Stimulated activated CD8-positive, alpha-beta memory T cell treated with anti-CD3 and anti-CD28 coated beads, Interleukin-4, amount 100 ng/mL, for 24 hours (primary cell): ENCODE data around the gene NRL.
"Not testable (repeated sequence)": the region's sequence is repeated elsewhere in the genome, so short reads cannot be mapped to it uniquely, and the experiment has no call there.

ENCODE experiments used
- DNase-seq: peaks from one replicate; pipeline ENCODE4 v3.0.0-alpha.2; 2020; ENCODE audit warnings: low read depth

The NRL gene

DNA sequence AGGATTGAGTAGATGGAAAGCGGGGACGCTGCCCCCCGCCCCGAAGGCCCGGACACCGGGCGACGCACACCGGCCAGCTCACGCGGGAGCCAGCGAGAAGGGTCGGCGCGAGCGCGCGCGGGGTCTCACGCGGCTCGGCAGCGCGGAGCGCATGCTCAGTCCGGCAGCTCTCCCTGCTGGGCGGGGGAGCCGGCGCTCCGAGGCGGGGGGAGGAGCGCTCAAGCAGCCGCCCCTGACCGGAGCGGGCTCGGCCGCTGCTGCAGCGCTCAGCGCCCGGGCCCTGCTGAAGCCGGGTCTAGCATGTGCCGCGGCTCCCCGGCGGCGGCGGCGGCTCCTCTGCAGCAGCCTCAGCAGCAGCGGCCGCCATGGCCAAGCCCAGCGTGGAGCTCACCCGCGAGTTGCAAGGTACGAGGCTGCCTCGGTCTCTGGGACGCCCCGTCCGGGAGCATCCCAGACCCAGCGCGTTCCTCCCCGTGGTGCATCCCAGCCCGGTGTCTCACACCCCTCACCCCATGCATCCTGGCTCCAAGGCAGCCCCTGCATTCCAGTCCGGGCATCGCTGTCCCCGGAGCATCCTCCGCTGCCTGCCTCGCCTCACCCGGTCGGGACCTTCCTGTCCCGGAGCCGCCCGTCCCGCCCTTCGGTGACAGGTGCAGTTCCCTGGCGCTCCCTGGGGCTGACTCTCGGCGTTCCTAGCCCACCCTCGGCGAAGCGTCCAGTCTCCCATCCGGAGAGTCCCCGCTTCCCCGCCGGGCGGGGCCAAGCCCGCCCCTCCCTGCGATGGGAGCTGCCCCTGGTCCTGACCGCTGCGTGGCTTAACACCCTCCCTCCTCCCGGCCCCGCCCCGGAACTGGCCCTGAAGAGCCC is 62.7 kb downstream of the NRL start, which contains the start of gene CARMIL3:
Gene CARMIL3 (plus strand): TSS at position 221 of the 867 bp plus-strand sequence. CDS start 145 bp downstream, at position 366.
- DNase-seq, result peak; percentile 44

DNA sequence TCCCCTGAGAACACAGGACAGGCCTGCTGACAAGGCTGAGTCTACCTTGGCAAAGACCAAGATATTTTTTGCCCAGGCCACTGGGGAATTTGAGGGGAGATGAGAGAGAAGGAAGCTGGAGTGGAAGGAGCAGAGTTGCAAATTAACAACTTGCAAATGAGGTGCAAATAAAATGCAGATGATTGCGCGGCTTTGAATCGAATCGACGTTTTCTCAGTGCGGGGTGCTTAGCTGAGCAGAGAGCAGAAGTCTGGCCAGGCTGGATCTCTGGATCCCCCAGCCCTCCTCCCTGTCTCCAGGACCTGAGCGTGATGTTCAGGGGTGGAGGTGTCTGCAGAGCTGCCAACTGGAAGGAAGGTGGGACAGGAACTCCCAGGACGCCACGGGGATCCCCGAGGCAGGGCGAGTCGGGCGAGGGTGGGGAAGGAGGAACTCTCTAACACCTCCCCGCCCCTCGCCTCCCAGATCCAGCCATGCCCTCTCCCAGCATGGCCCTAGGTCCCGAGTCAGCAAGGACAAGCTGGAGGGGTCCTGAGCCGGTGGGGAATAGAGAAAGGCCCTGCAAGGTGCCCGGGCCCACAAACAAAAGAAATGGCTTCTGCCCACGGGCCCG is 63.5 kb downstream of the NRL start:
- no peak for DNase-seq

DNA sequence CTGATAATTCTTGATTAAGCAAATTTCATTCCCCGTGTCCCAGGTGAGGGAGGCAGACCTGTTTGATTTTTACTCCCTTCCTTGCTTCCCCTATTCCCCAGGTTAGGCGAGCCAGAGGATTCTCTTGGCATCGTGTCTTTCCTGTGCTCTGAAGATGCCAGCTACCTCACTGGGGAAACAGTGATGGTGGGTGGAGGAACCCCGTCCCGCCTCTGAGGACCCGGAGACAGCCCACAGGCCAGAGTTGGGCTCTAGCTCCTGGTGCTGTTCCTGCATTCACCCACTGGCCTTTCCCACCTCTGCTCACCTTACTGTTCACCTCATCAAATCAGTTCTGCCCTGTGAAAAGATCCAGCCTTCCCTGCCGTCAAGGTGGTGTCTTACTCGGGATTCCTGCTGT is 64.0 kb downstream of the NRL start:
- DNase-seq, result not testable (repeated sequence)

DNA sequence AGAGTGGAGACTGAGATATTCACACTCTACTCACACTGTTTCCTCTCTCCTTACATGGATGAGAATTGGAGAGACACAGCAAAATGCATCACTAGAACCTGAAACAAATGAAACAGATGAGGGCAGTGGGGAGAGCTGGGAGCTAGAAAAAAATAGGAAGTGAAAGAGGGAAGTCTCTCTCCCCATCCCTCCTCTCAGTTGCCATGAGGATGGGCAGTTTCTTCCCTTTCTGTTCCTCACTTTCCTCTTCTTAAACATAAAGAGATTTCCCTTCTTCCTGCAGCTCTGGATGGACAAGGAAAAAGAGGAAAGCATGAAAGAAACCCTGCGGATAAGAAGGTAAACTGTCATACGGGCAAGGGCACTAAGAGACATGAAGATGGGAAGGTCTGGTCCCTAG is 65.7 kb downstream of the NRL start:
- not testable (repeated sequence) for DNase-seq

DNA sequence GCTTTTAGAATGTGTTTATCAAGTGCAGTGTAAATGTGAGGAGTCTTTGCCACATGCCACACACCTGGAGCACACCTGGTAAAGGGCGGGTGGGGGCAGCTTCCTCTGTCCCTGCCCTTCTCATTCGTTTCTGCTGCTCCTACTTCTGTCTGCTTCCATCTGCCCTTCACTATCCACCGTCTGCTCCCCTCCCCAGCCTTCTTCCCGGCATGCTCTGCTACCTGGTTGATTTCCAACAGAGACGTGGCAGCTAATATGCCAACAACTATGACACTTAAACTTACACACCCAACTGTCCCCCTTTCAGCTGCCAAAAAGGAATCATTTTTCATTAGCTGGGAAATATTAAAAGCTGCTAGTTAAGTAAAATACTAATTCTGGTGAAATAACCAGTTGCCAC is 72.0 kb downstream of the NRL start:
- no peak for DNase-seq

DNA sequence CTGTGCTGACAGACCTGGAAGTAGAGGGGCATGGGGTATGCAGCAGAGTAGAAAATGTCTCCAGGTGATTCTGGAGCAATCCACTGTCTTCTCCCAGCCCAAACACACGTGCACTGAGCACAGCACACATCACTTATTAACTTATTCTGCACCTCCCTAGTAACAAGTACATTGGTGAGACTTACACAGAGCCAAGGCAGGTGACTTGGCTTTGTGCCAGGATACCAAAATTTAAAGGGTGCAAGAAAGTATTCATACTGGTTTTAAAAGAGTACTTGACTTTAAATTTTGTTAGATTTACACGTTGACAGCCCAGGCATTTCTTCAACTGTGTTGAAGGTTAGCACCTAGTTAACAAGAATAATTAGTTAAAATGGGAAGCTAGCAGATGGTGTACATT is 74.1 kb downstream of the NRL start:
- no peak for DNase-seq

DNA sequence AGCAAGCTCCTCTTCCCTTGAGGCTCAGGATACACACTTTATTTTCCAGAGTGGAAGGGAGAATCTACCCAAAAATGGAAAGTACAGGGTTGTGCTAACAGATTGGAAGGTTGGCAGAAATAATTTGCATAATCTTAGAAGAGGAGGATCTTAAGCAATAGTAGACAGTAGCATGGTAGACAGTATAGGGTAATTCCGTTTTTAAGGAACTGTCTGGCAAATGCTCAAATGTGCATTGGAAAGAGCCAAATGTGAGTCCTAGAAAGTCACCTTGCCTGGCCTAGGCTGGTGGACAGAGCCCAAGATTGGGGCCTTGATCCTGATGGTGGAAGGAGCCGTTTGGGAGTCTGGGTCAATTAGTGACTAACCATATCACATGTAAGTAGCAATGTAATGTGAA is 76.1 kb downstream of the NRL start:
- no peak for DNase-seq

DNA sequence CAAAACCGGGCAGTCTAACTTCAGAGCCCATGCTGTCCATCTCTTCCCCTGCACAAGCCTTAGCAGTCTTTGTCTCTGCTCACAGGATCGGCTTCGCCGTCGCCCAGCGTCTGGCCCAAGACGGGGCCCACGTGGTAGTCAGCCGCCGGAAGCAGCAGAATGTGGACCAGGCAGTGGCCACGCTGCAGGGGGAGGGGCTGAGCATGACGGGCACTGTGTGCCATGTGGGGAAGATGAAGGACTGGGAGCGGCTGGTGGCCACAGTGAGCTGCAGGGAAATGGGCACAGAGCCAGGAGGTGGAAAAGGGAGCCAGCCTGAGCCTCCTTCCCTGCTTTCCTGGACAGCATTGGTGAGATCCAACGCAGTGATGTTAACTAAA is 77.1 kb downstream of the NRL start:
- DNase-seq, result no peak

DNA sequence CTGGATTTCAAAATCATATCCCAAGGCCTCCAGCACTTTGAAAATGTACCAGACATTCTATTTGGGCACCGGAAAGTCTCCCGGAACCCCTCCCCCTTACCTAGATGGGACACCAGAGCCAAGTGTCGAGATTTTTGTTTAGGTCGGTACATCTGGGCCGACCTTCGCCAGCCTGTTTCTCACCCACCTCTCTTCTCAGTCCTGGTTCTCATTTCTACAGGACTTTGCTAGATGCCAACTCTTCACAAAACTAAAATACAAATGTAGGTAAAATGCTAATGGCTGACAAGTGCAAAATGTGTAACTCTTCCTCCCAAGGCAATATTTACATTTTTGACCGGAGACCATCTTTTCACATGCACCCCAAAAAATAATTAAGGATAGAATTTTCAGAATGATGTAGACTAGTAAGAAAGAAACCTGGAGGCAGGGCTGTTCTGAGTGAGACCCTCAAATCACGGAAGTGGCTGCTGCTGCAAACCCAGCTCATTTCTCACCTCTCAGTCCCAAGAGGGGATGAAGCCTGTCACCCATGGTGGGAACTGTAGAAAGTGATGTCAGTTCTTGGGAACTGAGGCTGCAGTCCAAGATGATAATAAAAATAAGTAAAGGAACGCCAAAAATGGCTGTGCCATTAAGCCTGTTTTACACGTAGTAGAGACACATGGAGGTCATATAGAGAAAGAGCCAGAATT is 77.6 kb downstream of the NRL start:
- not testable (repeated sequence) for DNase-seq

DNA sequence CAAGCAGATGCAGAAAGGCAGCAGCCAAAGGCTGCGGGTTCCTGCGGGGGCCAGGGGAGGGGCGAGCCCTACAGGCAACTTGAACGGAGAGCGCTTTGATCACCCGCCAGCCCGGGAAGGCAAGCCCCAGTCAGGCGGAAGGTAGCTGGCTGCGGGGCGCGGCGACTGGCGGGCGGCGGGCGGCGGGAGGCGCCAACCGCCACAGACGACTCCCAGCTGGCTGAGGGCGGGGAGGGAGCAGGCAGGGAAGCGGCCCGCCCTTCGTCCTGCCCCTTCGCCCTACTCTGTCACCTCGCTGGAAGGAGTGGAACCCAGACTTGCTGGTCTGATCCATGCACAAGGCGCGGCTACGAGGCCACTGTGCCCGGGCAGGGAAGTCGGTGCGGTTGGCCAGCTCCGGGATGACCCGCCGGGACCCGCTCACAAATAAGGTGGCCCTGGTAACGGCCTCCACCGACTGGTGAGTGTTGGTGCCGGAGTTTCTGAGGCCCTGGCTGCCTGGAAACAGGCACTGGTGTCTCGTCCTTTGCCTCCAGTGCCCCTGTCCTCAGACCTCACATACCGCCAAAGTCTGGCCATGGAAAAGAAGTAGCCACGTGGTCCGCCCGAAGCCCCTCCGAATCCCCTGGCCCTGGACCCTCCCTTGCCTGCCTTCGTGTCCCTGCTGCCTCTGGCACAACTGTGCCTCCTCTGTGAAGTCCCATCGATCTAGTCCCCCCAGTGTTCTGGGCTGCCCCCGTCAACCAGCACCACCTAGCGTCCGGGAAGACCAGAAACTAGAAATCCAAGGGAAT is 78.4 kb downstream of the NRL start:
- DNase-seq, result peak; percentile 48

DNA sequence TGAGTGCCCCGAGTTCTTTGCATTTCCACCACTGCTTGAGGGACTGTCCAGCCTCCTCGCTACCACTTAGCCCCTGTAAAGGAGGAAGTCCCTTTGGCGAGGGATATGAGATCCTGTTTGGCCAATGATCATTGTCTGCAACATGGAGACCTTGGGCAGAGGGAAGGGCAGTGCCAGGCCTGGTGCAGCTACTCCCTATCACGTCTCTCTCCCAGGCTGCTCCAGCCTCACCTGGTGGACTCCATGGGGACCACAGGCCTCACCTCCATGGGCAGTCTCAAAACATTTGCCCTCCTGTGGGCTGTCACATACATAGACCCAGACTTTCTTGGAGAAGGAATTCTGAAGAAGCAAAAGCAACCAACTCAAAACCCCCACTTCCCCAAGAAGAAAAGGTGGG is 79.0 kb downstream of the NRL start:
- not testable (repeated sequence) for DNase-seq

DNA sequence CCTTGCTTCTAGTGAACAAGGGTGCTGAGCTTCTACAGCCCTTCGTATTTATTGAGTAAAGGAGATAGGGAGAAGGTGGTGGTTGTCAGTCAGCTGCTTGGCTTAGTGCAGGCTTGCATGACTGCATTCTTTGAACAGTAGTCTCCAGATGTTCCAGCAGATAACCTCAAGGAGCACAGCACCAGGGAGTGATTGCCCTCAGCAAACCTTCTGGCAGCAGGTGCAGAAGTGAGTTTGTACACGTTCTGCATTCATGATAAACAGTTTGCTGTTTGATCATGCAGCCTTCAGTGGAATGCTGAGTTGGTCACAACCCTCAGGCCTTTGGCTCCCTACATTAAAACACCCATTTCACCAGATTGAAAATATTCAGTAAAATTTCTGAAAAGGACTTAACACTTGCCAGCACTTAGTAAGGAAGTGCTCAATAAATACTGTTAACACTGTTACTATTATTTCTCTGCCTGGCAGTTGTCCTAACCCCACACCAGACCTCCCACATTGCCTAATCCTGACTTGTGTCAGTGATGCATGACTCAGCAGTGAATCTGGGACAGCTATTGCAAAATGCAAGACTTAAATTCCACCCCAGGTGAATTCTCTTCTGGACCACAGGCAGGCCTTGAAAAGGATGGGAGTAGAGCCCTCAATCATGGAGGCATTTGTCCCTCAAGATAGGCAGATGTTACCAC is 81.9 kb downstream of the NRL start:
- DNase-seq, result no peak

DNA sequence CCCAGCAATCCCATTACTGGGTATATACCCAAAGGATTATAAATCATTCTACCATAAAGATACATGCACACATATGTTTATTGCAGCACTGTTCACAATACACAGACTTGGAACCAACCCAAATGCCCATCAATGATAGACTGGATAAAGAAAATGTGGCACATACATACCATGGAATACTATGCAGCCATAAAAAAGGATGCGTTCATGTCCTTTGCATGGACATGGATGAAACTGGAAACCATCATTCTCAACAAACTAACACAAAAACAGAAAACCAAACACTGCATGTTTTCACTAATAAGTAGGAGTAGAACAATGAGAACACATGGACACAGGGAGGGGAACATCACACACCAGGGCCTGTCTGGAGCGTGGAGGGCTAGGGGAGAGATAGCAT is 83.4 kb downstream of the NRL start:
- not testable (repeated sequence) for DNase-seq

DNA sequence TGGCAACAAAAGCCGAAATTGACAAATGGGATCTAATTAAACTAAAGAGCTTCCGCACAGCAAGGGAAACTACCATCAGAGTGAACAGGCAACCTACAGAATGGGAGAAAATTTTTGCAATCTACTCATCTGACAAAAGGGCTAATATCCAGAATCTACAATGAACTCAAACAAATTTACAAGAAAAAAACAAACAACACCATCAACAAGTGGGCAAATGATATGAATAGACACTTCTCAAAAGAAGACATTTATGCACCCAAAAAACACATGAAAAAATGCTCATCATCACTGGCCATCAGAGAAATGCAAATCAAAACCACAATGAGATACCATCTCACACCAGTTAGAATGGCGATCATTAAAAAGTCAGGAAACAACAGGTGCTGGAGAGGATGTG is 85.1 kb downstream of the NRL start:
- DNase-seq, result not testable (repeated sequence)
